HG03159 (cell line): Measurements from ENCODE around the gene OR51A4.
"Not testable (repeated sequence)": the region's sequence is repeated elsewhere in the genome, so short reads cannot be mapped to it uniquely, and the experiment has no call there.

Experiments used
- ATAC-seq: cut with Tn5 transposase; IDR thresholded peaks from one replicate; pipeline ENCODE4 v1.9.1; 2021; ENCODE audit warnings: mild to moderate bottlenecking, moderate library complexity; ENCODE audit not compliant: unreplicated experiment

OR51A4 gene, protein sequence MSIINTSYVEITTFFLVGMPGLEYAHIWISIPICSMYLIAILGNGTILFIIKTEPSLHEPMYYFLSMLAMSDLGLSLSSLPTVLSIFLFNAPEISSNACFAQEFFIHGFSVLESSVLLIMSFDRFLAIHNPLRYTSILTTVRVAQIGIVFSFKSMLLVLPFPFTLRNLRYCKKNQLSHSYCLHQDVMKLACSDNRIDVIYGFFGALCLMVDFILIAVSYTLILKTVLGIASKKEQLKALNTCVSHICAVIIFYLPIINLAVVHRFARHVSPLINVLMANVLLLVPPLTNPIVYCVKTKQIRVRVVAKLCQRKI

DNA sequence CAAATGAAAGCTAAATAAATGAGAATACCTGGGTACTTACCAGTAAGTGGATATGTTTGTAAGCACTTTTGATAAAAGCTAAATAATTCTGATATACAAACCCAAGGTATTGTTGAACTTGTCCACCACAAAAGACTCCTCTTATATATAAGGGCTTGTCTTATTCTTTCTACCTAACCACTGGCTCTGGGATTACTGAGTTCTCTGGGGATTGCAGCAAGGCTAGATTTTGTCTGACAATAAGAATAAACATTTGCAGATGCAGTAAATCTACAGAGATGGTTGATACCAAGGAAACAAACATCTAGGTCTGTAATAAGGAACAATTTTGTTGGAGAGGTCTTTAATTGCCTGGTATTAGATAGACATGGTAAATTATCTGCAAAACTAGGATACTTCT lies at the start of gene OR51A4:
OR51A4 (minus strand) TSS at position 101 of the 400 bp plus-strand sequence. CDS start 505 bp downstream, outside the sequence.
- no peak for ATAC-seq

DNA sequence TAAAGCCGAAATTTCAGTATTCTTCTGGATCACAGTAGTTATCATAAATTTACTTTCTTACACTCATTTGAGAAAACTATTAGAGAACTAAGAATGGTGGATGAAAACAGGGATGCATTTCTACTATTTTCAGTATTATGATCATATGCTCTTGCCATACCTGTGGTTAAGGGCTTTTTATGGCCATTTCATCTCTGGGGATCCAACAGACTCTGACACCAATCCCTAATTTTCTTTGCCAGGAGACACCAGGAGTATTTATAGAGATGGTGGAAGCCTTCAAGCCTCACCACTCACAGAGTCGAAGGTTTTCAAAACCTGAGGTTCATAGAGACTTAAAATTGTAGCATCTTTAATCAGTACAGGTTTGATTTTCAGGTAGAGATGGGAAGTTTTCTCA lies 47.1 kb upstream of the OR51A4 start, which contains the start of gene OR51L1:
OR51L1 (plus strand) TSS at position 301 of the 400 bp plus-strand sequence. CDS start 4,132 bp downstream, outside the sequence.
- ATAC-seq, result no peak

DNA sequence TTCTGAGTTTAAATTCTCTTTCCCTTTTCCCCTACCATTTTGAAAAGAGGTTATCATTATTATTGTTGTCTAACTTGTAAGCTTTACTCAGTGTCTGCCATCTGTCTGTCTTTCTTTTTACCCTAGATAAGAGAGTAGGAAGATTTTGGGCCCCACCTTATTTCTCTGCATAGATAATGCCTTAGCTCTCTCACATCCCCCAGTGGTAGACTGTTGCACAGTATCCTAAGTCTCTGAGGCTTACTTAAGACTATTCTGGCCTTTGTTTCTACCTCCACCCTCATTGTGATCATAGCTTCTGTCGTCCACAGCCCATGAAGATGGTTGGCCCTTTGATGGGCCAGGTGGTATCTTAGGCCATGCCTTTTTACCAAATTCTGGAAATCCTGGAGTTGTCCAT lies 43.7 kb upstream of the OR51A4 start:
- ATAC-seq, result no peak

DNA sequence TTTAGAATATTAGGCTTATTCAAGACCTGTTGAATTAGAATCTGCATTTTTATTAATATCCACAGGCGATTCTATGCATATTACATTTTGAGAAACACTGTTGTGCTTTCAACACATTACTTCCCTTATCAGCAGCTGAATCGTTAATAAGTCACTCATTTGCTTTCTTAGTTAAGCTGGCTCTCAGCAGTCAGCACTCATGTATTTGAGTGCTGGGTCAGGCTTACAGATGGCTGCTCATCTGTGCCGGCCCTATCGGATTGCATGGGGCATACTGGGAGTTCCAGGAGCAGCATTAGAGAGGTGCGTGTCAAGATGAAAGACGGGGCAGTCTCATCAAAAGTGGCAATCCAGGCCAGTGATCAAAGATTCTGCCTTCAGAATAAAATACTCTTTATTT lies 36.4 kb upstream of the OR51A4 start:
- no peak for ATAC-seq

DNA sequence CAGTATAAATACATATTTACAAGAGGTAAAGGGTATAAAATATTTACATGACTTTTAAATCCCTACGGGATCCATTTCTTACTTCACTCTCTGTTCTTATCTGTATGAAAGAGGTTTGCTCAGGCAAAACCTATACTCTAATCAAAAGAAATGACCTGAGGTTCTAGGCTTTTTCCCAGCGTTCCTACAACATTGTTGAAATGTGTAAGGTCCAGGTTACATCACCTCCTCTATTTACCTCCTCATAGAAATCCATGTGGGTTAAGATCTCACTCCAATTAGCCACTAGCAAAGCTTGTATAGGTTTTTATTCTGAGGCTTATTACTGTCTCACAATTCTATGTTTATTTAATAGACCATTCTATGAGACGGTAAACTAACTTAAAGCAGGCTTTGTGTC lies 35.3 kb upstream of the OR51A4 start:
- no peak for ATAC-seq

DNA sequence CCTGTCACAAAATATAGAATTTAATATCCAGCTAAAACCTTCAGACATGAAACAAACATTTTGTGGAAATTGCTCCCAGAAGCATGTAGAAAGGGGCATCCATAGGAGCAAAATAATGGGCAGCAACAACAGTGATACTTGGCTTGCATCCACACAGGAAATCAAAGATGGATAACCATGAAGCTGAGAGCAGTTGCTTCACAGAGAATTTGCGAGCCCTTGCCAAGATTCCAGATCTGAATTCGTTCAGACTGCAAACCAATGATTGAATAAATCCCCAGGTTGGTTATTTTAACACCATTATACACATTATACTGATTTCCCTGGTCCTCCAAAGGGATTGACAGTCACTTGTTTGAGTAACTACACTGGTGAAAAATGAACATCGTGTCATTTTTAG lies 31.6 kb upstream of the OR51A4 start:
- ATAC-seq, result no peak

DNA sequence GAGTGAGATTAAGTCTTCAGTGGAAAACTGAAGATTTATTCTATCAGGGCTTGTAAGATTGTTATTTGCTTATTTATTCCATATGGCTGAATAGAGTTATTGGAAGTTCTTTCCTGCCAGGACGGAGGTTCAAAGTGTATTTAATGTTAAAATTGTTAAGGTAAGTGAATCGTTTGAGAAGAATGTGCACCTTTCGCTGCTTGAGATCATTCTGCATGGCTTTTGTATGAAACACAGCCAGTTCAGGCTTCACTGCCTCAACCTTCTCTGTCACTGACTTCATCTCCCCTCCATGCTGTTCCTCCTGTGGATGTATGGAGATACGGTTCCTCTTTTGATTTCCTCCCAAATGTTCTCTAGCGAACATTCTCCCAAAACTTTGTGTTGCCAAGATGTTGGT lies 28.0 kb upstream of the OR51A4 start:
- no peak for ATAC-seq

DNA sequence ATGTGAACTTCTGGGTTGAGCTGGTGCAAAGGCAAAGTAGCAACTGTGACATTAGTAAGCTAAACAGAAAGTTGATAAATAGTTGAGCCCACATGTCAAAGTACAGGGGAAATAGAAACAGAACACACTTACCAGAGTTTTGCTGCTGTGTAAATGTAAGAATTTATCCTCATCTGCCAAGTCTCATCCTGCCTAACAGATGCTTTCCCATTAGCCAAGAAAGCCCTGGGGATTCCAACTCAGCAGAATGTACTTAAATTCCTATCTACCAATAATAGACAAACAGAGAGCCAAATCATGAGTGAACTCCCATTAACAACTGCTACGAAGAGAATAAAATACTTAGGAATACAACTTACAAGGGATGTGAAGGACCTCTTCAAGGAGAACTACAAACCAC lies 15.4 kb upstream of the OR51A4 start:
- ATAC-seq, result no peak

DNA sequence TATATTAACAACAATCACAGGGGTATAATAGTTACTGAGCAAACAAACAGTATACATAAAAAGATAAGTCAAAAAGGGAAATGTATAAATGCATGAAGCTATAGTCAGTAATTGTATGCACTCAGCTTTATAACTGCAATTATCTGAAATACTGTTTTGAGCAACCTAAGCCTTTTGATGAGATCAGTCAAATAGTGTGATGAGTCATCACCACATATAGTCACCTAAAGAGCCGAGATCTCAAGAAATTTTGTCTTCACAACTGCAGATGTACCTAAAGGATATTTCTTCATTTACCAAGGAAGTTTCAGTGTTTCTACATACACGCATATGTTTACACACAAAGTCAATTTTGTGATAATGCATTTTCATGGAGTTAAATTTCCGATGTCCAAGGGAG lies 13.5 kb upstream of the OR51A4 start:
- no peak for ATAC-seq

DNA sequence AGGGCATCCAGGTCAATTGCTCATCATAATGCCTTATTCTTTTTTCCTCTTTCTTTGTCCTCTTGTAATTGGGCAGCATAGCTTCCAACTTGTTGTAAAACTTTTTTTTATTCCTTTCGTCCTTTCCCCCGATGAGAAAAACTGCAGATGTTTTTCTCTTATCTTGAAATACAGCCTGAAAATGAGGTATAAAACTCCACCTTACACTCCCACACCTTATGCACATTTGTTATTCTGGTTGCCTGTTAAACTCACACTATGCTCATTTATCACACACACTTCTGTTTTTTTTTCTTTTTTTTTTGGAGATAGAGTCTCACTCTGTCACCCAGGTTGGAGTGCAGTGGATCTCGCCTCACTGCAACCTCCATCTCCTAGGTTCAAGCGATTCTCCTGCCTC lies 10.0 kb upstream of the OR51A4 start:
- ATAC-seq, result no peak

DNA sequence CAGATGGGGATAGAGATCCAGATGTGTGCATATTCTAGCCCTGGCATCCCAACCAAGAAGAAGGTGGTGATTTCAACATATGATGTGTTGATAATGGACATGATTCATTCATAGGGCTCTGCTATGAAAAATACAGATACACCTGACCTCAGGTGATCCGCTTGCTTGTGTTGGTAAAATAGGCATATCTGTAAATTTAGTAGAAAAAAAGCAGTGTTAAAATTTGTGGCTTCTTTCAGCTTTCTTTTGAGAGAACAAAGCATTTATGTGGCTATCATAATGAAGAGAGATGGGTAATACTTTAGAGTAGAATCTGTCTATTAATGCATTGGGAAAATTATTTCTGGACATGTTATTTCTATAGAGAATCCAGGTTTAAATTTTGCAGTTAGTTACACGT lies 8.2 kb upstream of the OR51A4 start, which contains the start of gene OR51A2:
OR51A2 (minus strand) TSS at position 101 of the 400 bp plus-strand sequence; CDS start at position 101, 0 bp downstream.
- ATAC-seq, result not testable (repeated sequence)

DNA sequence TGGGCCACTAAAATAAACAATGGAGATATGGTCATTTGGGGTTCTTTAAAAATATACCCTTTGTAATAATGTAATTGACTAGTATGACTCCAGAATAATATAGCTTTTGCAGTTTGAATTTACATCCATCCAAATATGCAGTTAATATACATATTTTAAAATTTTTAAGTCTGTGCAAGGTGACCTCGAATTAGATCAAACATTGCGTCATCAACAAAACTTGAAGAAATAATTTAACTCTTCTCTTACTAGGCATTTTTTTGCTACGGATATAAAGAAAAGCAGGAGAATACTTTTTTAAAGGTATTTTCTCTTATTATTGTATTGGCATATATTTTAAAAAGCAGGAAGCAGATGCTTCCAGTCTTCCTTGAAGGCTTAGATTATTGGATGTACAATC lies 10.7 kb downstream of the OR51A4 start:
- no peak for ATAC-seq

DNA sequence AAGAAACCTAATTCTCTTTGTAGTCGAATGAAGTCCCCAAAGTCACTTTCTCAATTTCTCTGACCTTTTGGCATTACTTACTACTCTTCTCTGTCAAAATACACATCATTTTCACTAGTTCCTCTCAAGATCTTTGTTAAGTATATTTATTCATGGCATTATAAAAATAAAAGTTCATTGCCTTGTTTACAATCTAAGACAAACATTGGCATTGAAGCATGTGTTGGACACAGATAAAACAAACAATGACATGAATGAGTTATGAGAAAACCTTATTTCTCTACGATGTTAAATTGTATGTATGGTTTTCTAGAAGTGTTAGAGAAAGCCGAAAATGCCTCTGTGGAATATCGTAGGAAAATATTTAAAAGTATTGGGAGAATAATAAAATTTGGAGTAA lies 14.7 kb downstream of the OR51A4 start:
- no peak for ATAC-seq

DNA sequence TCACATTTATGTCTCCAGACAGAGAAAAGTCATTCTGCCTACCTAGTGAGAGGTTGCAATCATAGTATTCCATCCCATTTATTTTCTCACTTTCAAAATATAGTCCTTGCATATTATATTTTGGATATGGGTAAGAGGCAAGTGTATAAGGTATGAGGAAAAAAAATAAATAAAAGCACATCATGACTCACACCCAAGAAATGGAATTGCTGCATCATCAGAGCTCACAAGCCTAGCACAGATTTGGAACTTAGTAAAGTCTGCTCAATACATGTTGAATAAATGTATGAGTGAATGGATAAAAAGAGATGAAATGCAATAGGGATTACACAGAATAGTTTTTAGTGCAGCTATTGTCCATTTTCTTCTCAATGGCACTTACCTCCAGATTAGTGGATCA lies 20.8 kb downstream of the OR51A4 start:
- ATAC-seq, result no peak

DNA sequence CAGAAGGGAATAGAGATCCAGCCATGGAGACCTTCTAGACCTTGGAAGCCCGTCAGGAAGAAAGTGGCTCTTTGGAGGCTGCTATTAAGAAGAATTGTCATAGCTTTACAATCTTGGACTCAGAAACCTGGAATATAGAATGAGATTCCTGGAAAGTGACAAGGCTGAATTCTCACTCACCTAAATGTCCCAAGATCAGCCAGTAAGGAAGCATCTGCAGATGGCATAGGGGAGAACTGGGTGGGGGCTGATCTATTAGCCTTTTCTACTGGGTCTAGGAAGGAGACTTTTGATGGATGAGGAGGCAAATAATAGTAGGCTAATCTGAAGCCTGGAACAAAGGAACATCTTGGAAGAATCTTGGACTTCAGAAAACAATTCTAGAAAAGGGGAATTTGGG lies 23.2 kb downstream of the OR51A4 start, which contains the start of gene OR51G1:
OR51G1 (minus strand) TSS at position 101 of the 400 bp plus-strand sequence; CDS start at position 101, 0 bp downstream.
- ATAC-seq, result no peak

DNA sequence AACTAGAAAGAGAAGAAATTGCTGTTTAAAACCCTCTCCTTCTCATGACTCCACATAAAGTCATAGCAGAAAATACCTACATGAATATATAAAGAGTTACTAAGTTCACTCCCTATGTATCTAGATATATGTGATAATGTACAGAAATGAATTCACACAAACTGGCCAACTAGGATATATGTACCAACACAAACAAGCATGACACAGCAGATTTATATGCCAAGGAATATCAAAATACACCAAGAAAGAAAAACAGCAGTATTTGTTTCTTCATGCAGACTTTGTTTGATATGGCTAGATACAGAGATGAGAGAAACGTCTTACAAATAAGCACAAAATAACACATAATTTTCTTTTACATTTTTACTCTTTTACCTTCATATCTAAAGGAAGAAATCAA lies 25.1 kb downstream of the OR51A4 start:
- no peak for ATAC-seq

DNA sequence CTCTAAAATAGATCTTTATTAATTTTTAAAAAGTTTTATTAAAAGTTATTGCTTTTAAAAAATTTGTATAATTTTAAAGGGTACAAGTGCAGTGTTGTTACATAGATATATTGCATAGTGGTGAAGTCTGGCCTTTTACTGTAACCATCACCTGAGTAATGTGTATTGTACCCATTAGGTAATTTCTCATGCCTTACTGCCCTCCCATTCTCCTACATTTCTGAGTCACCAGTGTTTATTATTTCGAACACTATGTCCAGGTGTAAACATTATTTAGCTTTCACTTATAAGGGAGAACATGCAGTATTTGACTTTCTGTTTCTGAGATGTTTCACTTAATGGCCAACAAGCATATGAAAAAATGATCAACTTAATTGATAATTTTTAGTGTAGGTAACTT lies 25.6 kb downstream of the OR51A4 start:
- no peak for ATAC-seq

DNA sequence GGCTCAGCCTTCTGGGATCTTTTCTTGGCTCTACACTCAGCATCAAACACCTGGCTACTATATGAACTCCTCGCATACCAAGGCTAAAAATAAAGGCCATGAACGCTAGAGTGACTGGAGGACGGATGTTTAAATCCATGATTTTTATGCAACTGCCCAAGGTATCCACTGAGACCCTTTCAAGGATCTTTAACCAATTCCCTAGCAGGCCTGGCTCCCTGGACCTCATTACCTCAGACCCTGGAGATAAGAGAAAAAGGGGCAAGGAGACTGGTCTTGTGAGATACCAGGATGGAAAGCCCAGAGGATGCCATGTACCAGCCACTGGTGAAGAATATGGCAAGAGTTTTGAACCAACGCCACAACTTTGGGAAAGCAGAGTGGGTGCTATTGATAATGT lies 28.2 kb downstream of the OR51A4 start, which contains the start of gene OR51G2:
OR51G2 (minus strand) TSS at position 101 of the 400 bp plus-strand sequence. CDS start 3,687 bp downstream, outside the sequence.
- no peak for ATAC-seq

DNA sequence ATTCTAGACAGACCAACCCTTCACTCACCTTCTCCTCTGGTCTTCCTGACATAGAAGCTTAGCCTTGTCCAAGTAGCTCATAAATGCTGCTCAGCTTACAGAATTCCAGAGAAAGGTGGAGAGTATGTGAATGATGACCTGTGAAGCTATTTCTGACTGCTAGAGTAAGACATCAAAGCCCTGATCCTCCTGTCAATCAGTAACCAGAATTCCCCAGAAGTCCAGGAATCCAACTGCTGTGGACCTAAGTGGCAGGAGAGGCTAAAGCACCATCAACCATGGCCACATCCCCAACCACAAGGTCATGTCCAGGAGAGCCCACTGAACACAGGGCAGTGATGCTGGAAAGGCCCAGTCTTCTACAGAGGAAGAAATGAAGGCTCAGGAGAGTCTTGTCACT lies 30.8 kb downstream of the OR51A4 start:
- ATAC-seq, result no peak

DNA sequence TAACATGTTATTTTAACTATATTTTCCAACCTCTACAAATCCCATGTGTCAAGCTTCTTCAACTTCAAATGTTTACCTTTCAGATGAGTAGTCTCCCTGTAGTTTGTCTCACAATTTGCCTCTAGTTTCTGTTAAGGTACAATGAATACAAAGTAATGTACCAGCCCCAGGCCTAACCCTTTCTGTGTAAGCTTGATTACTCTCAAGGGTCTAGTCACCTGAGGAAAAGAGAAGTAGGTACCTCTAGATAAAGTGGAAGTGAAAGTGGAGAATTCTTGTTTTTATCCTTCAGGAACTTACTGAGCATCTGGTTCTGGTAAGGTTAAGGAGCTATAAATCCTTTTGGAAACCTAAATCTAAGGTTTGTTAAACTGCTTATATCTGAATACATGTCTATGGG lies 43.9 kb downstream of the OR51A4 start, which contains the start of gene OR51A7:
OR51A7 (plus strand) TSS at position 300 of the 400 bp plus-strand sequence. CDS start 3,587 bp downstream, outside the sequence.
- ATAC-seq, result no peak
